HG03103 (cell line): Measurements from ENCODE around the gene MRPL40.

Experiments
- ATAC-seq: cut with Tn5 transposase; IDR thresholded peaks from one replicate; pipeline ENCODE4 v1.9.1; 2021; ENCODE audit warnings: low read depth; ENCODE audit not compliant: unreplicated experiment

The MRPL40 gene

GRCh38 chr22:19478901-19479354, 46.6 kb downstream of the MRPL40 start, which contains the start of gene UFD1:
TSS of gene UFD1 (minus strand) at chr22:19479193. CDS start at chr22:19479085, 108 bp downstream.
- ATAC-seq = peak; percentile 40

GRCh38 chr22:19479355-19480172, 47.2 kb downstream of the MRPL40 start, which contains the start of gene CDC45:
TSS of gene CDC45 (plus strand) at chr22:19479920. CDS start at chr22:19479969, 49 bp downstream.
- peak; percentile 73 for ATAC-seq

DNA sequence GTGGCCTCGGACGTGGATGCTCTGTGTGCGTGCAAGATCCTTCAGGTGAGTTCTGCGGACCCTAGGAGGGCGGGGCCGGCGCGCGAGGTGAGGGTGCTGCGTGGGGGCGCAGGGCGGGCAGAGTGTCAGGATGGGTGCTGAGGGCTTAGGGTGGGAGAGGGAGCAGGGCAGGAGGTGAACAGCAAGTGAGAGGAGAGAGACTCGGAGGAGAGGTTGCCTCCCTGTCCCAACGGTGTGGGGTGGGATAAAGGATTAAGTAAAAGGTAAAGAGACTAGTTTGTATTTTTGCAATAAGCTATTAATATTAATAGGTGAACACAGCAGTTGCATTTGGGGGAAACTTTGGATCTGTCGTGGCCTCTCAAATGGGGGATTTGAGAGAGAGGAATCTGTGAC, 47.8 kb downstream of the MRPL40 start:
- ATAC-seq = no peak

DNA sequence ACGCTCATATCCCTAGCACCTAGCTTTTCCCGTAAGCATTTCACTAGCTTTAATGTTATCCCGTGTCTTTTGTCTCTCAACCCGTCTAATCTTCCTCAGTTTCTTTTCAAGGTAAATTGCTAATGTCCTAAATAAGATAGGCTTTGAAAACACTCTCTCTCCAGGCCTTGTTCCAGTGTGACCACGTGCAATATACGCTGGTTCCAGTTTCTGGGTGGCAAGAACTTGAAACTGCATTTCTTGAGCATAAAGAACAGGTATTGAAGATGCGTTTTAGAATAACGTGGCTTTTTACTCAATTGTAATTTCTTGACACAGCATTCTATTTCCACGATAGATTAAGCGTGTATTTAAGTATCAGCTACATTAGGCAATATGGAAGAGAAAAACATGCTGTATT, 48.4 kb downstream of the MRPL40 start:
- ATAC-seq = no peak

DNA sequence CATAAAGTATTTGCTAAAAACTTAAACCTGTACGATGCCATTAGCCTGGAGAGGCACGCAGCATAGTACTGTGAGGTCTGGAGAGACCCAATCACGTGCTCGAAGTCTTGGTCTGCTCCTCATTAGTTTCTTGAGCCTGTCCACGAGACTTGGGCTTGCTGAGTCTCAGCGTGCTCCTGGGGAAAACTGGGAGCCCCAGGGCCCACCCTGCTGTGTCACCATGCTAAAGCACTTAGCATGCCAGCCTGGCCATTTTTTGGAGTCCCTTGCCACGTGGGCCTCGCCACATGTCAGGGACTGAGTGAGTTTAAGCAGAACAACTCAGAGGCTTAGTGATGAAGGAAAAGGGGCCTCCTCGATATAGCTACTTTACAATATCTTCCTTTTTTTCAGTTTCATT, 50.0 kb downstream of the MRPL40 start:
- no peak for ATAC-seq

- no peak for ATAC-seq
These were observed 51.3 kb downstream of the MRPL40 start for GRCh38 chr22:19483481-19484244.
